MM.1S (cell line): Measurements from ENCODE around the gene APOB.

Experiments used
- CTCF ChIP-seq: fragments of 300-600 bp; sonication (generic); IDR thresholded peaks from 2 replicates; pipeline ENCODE4 v1.5.1; 2016; ENCODE audit warnings: antibody characterized with exemption, low read length, mixed read lengths
- EZH2 ChIP-seq: fragments of 300-600 bp; sonication (generic); optimal IDR thresholded peaks from 2 replicates; pipeline ENCODE3; 2017; ENCODE audit warnings: low read depth, mild to moderate bottlenecking, antibody characterized with exemption, low read length, mixed read lengths

GRCh38 chr2:21004181-21004572 lies 39.7 kb downstream of the APOB start:
- TF ChIP-seq EZH2 (no peak), CTCF (no peak)
